ENCODE measurements around the gene BRIP1. TPM values are rescaled to one million over a fixed set of nuclear protein-coding genes. Genes with fewer than 3 reads are reported as not detected.
"Not testable (repeated sequence)": the region's sequence is repeated elsewhere in the genome, so short reads cannot be mapped to it uniquely, and the experiment has no call there.

The BRIP1 gene
- total RNA-seq, 1 donor from 2014 or later, result 18.9 TPM

DNA sequence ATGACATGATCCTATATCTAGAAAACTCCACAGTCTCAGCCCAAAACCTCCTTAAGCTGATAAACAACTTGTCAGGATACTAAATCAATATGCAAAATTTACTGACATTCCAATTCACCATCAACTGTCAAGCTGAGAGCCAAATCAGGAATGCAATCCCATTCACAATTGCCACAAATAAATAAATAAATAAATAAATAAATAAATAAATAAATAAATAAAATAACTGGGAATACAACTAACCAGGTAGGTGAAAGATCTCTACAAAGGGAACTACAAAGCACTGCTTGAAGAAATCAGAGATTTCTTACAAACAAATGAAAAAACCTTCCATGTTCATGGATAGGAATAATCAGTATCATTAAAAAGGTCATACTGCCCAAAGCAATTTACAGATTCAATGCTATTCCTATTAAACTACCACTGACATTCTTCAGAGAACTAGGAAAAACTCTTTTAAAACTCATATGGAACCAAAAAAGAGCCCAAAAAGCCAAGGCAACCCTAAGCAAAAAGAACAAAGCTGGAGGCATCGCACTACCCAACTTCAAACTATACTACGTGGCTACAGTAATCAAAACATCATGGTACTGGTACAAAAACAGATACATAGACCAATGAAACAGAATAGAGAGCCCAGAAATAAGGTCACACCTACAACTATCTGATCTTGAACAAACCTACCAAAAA, 37.7 kb downstream of the BRIP1 start:
- no peaks in the 10 kb centered on the region for H3K4me1 Mint-ChIP-seq (ENCODE audit: unreplicated experiment)
- H3K4me3 Mint-ChIP-seq, result no peak overlapping the region
- peaks cover 6% of the 10 kb centered on the region for H3K9me3 Mint-ChIP-seq
- TF ChIP-seq, protein P1, sequence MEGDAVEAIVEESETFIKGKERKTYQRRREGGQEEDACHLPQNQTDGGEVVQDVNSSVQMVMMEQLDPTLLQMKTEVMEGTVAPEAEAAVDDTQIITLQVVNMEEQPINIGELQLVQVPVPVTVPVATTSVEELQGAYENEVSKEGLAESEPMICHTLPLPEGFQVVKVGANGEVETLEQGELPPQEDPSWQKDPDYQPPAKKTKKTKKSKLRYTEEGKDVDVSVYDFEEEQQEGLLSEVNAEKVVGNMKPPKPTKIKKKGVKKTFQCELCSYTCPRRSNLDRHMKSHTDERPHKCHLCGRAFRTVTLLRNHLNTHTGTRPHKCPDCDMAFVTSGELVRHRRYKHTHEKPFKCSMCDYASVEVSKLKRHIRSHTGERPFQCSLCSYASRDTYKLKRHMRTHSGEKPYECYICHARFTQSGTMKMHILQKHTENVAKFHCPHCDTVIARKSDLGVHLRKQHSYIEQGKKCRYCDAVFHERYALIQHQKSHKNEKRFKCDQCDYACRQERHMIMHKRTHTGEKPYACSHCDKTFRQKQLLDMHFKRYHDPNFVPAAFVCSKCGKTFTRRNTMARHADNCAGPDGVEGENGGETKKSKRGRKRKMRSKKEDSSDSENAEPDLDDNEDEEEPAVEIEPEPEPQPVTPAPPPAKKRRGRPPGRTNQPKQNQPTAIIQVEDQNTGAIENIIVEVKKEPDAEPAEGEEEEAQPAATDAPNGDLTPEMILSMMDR (conservative IDR thresholded peaks at IDR 0.05), result no peak
- DNase-seq (ENCODE audit: extremely low spot score, unreplicated experiment), result no peak
- peaks cover 38% of the 10 kb centered on the region for H3K36me3 Mint-ChIP-seq
- H3K27me3 Mint-ChIP-seq, result no peaks in the 10 kb centered on the region
- H3K27ac Mint-ChIP-seq, result no peak overlapping the region

DNA sequence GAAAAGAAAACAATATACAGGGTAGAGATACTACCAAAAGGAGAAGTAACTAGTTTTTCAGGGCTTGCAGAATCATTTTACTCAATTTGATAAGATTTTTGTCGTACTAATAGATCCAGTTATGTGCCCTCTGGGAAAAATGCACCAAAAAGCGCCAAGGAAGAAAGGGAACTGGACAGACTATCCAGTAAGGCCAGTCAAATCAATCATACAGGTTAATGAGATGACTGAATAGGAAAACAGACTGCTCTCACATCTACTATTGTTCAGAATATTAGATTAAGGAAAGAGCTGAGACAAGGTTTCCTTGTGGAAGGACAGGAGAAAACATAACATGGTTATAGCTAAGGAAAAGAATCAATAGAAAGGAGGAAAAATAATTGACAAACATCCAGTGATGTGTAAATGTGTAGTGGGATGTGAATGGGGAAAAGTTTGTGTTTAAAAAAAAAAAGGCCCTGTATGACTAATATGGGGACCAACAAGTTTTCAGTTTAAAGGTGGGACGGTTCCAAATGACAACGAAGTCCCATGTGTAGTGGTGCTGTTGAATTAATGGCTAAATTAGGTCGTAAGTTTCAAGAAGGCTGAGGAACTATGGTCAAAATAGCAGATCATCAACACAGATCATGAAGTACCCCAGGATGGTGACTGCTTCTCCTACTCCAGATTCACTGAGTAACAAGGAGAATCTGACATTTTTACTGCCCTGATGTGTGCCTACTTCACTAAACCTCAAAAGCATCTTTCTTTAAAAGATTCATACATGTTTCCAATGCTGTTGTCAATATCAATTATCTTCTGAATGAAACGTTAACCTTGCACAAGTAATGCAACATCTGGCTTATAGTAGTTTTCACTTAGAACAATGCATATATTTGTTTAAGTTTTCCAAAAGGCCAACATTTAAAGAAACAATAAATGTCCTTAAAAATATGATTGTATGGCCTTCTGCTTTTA, 40.7 kb downstream of the BRIP1 start:
- H3K27me3 Mint-ChIP-seq, result no peaks in the 10 kb centered on the region
- H3K9me3 Mint-ChIP-seq, result no peaks in the 10 kb centered on the region
- H3K4me3 Mint-ChIP-seq, result no peak overlapping the region
- no peaks in the 10 kb centered on the region for H3K4me1 Mint-ChIP-seq (ENCODE audit: unreplicated experiment)
- TF ChIP-seq, protein P1 (conservative IDR thresholded peaks at IDR 0.05), result no peak
- DNase-seq (ENCODE audit: extremely low spot score, unreplicated experiment), result no peak
- H3K27ac Mint-ChIP-seq, result no peak overlapping the region
- peaks cover 40% of the 10 kb centered on the region for H3K36me3 Mint-ChIP-seq

DNA sequence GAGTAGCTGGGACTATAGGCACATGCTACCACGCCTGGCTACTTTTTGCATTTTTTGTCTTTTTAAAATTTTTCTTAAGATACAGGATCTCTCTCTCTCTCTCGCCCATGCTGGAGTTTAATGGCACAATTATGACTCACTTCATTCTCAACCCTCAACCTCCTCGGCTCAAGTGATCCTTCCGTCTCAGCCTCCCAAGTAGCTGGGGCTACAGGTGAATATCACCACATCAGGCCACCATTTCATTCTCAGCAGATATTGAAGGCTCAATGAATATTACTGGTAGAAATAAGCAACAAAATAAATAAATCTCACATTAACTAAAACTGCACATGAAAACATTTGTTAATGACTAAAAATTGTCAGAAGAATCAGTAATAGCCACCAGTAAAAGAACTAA, 41.7 kb downstream of the BRIP1 start:
- Mint-ChIP-seq H3K9me3 (no peaks in the 10 kb centered on the region), H3K36me3 (peaks cover 34% of the 10 kb centered on the region), H3K27ac (no peak overlapping the region), H3K27me3 (no peaks in the 10 kb centered on the region), H3K4me3 (no peak overlapping the region), H3K4me1 (ENCODE audit: unreplicated experiment) (no peaks in the 10 kb centered on the region)
- no peak for DNase-seq (ENCODE audit: extremely low spot score, unreplicated experiment)
- TF ChIP-seq, protein P1 (conservative IDR thresholded peaks at IDR 0.05), result no peak

DNA sequence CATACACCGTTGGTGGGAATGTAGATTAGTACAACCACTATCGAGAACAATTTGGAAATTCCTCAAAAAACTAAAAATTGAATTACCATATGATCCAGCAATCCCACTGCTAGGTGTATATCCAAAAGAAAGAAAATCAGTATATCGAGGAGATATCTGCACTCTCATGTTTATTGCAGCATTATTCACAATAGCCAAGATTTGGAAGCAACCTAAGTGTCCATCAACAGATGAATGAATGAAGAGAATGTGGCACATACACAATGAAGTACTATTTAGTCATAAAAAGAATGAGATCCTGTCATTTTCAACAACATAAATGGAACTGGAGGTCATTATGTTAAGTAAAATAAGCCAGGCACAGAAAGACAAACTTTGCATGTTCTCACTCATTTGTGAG, 44.1 kb downstream of the BRIP1 start:
- H3K4me1 Mint-ChIP-seq (ENCODE audit: unreplicated experiment); H3K27me3 Mint-ChIP-seq; H3K4me3 Mint-ChIP-seq; DNase-seq (ENCODE audit: extremely low spot score, unreplicated experiment); H3K27ac Mint-ChIP-seq; H3K9me3 Mint-ChIP-seq: not testable (repeated sequence)
- H3K36me3 Mint-ChIP-seq, result peaks cover 20% of the 10 kb centered on the region

DNA sequence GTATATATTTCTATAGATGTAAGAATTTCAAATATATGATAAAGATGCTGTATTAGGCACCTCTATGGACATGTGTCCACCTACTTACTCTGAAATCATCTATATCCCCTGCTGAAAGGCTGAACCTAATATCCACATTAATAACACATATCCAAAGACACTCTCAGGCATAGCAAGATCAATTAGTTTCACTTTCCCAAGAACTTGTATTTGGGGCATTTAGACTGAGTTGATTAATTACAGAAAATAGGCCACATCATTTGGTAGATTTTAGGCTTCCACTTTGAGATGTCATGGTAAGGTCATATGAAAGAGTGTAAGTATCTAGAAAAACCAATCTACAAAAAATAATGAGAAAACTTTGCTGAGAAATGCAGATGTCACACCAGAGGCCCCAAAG, 45.1 kb downstream of the BRIP1 start:
- no peak overlapping the region for H3K4me3 Mint-ChIP-seq
- H3K36me3 Mint-ChIP-seq, result peaks cover 20% of the 10 kb centered on the region
- no peaks in the 10 kb centered on the region for H3K4me1 Mint-ChIP-seq (ENCODE audit: unreplicated experiment)
- DNase-seq (ENCODE audit: extremely low spot score, unreplicated experiment), result no peak
- TF ChIP-seq, protein P1 (conservative IDR thresholded peaks at IDR 0.05), result no peak
- no peak overlapping the region for H3K27ac Mint-ChIP-seq
- no peaks in the 10 kb centered on the region for H3K9me3 Mint-ChIP-seq
- no peaks in the 10 kb centered on the region for H3K27me3 Mint-ChIP-seq

DNA sequence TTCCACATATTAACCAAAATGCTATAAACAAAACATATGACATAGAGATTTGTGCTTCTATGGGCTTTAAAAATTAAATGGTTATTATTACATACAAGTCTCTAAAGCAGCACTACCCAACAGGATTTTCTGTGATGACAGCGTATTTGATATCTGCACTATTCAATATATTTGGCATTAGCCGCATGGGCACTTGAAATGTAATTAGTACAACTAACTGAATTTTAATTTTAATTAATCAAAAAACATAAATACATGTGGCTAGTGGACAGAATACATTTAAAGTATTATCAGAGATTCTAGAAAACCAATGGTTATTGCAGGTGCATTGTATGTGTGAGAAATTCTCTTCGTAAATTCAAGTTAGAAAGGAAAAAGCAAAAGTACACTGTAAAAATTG, 45.9 kb downstream of the BRIP1 start:
- Mint-ChIP-seq H3K27me3 (no peaks in the 10 kb centered on the region), H3K4me1 (ENCODE audit: unreplicated experiment) (no peaks in the 10 kb centered on the region), H3K9me3 (no peaks in the 10 kb centered on the region), H3K27ac (no peak overlapping the region), H3K36me3 (peaks cover 17% of the 10 kb centered on the region), H3K4me3 (no peak overlapping the region)
- DNase-seq (ENCODE audit: extremely low spot score, unreplicated experiment), result no peak
- TF ChIP-seq, protein P1 (conservative IDR thresholded peaks at IDR 0.05), result no peak
